ENCODE measurements around the gene ATXN2L. TPM values are rescaled to one million over a fixed set of nuclear protein-coding genes. Genes with fewer than 3 reads are reported as not detected.
"Not testable (repeated sequence)": the region's sequence is repeated elsewhere in the genome, so short reads cannot be mapped to it uniquely, and the experiment has no call there.

ATXN2L gene, protein sequence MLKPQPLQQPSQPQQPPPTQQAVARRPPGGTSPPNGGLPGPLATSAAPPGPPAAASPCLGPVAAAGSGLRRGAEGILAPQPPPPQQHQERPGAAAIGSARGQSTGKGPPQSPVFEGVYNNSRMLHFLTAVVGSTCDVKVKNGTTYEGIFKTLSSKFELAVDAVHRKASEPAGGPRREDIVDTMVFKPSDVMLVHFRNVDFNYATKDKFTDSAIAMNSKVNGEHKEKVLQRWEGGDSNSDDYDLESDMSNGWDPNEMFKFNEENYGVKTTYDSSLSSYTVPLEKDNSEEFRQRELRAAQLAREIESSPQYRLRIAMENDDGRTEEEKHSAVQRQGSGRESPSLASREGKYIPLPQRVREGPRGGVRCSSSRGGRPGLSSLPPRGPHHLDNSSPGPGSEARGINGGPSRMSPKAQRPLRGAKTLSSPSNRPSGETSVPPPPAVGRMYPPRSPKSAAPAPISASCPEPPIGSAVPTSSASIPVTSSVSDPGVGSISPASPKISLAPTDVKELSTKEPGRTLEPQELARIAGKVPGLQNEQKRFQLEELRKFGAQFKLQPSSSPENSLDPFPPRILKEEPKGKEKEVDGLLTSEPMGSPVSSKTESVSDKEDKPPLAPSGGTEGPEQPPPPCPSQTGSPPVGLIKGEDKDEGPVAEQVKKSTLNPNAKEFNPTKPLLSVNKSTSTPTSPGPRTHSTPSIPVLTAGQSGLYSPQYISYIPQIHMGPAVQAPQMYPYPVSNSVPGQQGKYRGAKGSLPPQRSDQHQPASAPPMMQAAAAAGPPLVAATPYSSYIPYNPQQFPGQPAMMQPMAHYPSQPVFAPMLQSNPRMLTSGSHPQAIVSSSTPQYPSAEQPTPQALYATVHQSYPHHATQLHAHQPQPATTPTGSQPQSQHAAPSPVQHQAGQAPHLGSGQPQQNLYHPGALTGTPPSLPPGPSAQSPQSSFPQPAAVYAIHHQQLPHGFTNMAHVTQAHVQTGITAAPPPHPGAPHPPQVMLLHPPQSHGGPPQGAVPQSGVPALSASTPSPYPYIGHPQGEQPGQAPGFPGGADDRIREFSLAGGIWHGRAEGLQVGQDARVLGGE
- total RNA-seq (ENCODE audit: insufficient read depth, low replicate concordance): 7.2 TPM

DNA sequence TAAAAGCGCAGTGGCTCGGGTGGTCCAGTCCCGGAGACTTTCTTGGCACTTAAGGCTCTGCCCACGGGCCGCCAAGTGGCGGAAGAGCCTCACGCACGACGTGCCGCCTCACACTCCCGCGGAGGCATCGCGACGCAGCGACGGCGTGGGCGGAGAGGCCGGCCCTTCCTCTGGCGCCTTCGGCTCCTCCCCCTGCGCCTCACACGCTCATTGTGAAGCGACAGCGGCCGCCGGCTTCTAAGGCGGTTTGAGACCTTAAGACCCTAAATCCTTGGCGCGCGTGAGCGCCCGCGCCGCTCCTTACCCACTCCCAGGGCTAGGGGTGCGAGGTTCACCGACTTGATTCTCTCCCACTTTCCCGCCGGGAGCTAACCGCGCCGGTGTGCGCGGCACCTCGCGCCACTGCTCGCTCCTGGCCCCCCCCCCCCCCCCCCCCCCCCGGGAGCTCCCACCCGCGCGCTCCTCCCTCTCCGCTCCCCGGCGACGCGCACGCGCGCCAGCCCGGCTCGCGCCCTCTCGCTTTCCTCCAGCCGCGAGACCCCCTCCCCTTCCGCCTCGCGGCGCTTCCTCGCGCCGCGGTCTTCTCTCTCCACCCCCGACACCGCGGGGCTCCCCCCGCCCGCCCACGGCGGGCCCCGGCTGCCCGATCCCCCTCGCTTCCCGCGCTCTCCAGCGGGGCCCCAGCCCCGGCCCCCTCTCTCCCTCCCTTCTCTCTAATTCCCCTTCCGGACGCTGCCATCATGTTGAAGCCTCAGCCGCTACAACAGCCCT is at the start of gene ATXN2L:
TSS of gene ATXN2L (plus strand) at position 480 of the 771 bp plus-strand sequence. CDS start at position 741, 261 bp downstream.
- DNase-seq (ENCODE audit: low spot score): peak; percentile 98

DNA sequence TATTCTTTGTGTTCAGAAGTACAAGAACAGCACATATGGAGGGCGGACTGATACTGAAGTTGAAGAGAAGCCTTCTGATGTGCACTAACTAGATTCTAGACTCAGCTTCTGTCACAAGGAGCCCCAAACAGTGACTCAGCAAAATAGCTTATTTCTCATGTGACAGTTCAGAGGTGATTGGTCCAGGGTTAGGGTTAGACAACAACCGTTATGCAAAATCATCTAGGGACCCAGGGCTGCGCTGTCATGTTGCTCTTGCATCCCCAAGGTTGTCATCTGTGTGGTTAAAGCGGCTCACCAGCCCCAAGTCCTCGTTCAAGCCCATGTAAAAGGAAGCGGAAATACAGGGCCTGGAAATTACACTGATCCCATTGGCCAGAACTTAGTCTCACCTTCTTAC is 41.1 kb upstream of the ATXN2L start:
- not testable (repeated sequence) for DNase-seq (ENCODE audit: low spot score)

DNA sequence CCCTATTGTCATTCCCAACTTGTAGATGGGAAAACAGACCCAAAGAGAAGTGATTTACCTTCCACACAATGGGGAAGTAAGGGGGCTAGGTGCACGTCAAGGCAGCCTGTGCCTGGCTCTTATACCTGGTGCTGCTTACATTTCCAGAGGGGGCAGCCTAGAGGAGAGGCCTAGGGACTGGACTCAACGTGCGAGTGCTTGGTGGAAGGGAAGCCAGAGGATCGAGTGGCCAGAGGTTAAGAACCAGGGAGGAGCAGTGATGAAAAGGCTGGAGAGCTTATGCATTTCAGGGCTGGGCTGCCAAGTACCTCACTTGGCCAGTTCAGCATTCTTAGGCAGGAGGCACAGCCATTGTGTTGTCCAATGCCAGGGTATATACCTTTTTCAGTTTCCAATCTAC is 40.4 kb upstream of the ATXN2L start:
- not testable (repeated sequence) for DNase-seq (ENCODE audit: low spot score)

DNA sequence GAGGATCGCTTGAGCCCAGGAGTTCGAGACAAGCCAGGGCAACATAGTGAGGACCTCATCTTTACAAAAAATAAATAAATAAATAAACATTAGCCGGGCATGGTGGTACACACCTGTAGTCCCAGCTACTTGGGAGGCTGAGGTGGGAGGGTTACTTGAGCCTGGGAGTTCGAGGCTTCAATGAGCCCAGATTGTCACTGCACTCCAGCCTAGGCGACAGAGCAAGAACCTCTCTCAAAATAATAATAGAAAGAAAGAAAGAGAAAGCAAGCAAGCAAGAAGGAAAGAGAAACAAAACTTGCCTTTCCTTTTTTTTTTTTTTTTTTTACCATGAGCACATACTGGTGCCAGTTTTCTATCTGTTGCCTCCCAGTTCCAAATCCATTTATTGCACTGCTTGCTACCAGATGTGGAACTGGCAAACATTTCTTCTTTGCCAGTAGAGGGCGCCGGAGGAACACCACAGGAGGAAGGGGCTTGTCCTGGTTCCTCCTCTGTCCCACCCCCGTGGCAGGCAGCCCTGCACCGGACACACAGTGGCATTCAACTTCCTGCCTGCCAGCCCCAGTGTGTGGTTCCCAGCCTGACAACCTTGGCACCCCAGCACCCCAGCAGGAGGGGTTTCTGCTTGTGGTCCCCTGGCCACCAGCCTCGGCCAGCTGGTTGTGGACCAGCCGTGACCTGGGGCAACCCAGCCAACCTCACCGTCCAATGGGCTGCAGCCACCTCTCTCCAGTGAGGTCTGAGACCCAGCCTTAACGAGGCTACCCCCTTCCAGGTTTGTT is 20.4 kb upstream of the ATXN2L start:
- DNase-seq (ENCODE audit: low spot score): peak; percentile 71

DNA sequence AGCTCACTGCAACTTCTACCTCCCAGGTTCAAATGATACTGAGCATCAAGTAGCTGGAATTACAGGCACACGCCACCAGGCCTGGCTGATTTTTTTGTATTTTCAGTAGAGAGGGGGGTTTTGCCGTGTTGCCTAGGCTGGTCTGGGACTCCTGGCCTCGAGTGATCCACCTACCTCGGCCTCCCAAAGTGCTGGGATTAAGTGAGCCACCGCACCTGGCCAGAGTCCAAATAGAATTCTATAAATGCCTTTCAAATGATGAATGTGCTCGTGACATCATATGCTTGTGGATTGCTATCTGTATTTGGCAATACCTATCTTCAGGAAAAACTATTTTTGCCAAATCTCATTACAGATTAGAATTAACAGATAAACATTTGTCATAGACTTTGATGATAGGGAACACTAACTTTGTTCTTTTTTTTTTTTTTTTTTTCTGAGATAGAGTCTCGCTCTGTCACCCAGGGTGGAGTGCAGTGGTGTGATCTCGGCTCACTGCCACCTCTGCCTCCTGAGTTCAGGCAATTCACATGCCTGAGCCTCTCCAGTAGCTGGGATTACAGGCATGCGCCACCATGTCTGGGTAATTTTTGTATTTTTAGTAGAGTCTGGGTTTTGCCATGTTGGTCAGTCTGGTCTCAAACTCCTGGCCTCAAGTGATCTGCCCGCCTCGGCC is 15.2 kb upstream of the ATXN2L start:
- DNase-seq (ENCODE audit: low spot score): not testable (repeated sequence)

DNA sequence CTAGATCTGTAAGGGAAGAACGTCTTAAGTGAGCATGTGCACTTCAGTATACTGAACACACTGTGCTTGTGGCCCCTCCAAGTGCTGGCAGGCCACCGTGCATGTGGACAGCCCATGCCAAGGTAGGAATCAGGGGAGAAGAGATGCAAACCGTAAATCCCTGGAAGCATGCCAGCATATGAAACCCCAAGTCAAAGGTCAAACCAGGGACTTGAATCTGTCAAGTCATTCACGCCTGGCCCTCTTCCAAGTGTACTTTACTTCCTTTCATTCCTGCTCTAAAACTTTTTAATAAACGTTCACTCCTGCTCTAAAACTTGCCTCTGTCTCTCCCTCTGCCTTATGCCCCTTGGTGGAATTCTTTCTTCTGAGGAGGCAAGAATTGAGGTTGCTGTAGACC is 2.8 kb upstream of the ATXN2L start:
- no peak for DNase-seq (ENCODE audit: low spot score)

DNA sequence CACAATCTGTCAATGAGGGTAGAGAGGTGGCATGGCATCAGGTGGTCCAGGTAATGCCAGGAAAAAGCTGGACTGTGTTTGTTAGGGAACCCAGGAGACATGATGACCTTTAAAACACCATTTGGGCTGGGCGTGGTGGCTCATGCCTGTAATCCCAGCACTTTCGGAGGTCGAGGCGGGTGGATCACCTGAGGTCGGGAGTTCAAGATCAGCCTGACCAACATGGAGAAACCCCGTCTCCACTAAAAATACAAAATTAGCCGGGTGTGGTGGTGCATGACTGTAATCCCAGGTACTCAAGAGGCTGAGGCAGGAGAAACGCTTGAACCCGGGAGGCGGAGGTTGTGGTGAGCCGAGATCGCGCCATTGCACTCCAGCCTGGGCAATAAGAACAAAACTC is 2.3 kb upstream of the ATXN2L start:
- DNase-seq (ENCODE audit: low spot score): not testable (repeated sequence)

DNA sequence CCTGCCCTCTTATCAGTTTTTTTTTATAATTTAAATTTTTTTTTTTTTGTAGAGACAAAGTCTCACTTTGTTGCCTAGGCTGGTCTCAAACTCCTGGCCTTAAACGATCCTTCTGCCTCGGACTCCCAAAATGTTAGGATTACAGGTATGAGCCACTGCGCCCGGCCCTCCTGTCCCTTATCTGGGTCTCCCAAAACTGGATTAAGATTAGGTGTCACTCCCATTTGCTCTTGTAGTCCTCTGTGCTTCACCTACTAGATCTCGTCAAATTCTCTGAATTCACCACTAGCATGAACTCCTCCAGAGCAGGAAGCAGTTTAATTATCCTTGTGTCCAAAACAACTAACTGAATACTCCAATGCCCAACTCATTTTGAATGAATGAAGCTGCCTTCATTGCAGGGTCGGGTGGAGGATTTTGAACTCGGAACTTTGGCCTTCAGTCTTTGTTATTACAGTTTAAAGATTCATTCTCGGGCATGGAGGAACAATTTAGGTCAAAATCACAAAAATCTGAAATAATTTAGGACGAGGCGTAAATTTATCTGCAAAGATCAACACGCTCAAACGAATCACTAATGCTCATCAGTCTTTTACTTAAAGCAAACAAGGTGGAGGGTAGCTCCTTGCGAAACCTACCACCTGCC is 802 bp upstream of the ATXN2L start:
- DNase-seq (ENCODE audit: low spot score): no peak

DNA sequence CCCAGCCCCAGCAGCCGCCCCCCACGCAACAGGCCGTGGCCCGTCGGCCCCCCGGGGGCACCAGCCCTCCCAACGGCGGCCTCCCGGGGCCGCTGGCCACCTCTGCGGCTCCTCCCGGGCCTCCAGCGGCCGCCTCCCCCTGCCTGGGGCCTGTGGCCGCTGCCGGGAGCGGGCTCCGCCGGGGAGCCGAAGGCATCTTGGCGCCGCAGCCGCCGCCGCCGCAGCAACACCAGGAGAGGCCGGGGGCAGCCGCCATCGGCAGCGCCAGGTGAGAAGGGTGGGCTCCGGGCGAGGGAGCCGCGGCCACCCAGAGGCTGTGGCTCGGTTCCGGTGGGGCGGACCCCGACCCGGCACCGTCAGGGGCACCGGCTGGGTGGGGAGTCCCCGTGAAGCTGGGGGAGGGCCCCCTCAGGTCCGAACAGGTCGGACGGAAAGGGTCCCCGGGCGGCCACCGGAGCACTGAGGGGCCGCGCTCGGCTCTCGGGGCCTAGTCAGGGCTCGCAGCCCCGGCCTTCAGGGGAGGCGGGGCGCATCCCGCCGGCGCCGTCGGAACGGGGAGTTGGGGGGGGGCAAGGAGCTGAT is 583 bp downstream of the ATXN2L start:
- no peak for DNase-seq (ENCODE audit: low spot score)

DNA sequence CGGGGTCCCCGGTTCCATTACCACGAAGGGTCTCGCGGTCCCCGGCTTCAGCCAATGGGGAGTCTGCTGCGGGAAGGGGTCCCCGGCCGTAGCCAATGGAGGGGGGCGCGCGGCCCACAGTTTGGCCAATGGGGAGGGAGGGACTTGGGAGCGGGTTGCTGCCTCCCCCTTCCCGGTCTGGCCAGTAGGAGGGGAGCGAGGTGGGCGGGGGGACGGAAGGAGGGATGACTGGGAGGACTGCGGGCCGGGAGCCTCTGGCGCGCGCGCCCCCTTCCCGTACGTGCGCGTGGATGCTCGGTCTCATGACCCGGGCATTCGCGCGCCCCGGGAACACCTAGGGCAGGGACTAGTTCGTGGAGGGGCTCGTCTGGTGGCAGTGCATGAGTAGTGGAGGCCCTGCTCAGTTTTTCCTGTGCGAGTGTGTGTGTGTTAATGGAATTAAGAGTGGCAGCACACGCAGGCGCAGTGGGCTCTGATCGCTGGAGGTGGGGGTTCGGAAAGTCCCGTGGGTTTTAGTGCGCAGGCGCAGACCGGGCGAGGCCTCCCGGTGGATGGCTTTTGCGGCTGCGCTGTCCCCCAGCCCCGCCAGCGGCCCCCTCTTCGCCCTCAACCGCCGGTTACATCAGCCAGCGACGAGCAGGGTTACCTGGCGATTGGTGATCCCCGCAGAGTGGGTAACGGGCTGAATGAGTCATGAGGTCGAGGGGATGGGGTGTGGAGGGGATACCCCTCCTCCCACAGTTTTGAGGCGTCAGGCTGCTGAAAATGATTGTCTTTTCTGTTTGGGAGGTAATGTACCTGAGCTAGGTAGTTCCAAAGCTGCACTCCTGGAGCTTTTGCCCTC is 1.3 kb downstream of the ATXN2L start:
- DNase-seq (ENCODE audit: low spot score): peak; percentile 99

DNA sequence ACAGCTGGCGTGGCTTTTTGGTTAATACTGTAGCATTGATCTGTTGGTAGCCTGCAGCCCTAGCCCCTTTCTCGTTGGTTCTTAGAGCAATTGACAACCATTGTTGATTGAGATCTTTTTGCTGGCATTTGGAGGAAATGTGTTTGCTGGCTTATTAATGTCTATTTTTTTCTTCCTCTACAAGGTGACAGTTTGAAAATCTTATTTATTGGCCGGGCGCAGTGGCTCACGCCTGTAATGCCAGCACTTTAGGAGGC is 1.8 kb downstream of the ATXN2L start:
- no peak for DNase-seq (ENCODE audit: low spot score)

DNA sequence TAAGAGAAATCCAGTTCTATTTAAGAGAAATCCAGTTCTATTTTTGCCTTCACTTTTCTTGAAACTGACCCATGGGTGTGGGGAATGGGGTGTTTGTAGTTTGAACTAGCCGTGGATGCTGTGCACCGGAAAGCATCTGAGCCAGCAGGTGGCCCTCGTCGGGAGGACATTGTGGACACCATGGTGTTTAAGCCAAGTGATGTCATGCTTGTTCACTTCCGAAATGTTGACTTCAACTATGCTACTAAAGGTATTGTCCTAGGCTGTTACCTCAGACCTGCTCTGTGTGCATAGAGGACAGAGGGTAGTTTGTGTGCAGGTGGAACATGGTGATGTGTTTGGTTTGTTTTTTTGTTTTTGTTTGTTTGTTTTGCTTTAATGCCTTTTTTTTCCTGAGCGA is 3.3 kb downstream of the ATXN2L start:
- no peak for DNase-seq (ENCODE audit: low spot score)

DNA sequence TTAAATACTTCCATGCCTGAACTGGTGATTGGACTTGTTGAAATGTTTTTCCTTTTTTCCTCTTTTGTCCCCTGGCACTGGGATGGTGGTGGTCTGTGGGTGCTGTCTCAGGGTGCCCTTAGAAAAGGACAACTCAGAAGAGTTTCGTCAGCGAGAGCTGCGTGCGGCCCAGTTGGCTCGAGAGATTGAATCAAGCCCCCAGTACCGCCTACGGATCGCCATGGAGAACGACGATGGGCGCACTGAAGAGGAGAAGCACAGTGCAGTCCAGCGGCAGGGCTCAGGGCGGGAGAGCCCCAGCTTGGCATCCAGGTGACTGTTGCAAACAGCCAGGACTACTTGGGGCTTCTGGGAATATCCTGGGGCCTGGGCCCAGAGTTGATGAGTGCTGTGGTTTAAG is 6.9 kb downstream of the ATXN2L start:
- no peak for DNase-seq (ENCODE audit: low spot score)

DNA sequence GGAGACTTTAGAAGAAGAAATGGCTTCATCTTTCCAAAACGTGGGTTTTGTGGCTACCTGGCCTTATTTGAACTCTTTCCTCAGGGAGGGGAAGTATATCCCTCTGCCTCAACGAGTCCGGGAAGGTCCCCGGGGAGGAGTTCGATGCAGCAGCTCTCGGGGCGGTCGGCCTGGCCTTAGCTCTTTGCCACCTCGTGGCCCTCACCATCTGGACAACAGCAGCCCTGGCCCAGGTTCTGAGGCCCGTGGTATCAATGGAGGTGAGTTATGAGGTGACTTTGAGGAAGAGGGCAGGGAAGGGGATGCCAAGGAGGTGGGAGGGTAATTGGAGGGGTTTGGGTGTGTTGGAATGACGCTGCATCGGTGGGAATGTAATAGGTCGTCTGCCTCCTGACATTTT is 7.7 kb downstream of the ATXN2L start:
- DNase-seq (ENCODE audit: low spot score): no peak

DNA sequence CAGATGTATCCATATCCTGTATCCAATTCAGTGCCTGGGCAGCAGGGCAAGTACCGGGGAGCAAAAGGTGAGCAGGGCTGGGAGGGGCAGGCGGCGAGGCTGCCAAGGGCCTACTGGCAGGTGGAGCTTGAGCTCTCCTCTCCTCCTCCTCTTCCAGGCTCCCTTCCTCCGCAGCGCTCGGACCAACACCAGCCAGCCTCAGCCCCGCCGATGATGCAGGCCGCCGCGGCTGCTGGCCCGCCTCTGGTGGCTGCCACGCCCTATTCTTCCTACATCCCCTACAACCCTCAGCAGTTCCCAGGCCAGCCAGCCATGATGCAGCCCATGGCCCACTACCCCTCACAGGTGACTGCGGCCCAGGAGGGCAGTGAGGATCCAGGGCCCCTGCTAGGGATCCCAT is 11.6 kb downstream of the ATXN2L start:
- DNase-seq (ENCODE audit: low spot score): no peak

DNA sequence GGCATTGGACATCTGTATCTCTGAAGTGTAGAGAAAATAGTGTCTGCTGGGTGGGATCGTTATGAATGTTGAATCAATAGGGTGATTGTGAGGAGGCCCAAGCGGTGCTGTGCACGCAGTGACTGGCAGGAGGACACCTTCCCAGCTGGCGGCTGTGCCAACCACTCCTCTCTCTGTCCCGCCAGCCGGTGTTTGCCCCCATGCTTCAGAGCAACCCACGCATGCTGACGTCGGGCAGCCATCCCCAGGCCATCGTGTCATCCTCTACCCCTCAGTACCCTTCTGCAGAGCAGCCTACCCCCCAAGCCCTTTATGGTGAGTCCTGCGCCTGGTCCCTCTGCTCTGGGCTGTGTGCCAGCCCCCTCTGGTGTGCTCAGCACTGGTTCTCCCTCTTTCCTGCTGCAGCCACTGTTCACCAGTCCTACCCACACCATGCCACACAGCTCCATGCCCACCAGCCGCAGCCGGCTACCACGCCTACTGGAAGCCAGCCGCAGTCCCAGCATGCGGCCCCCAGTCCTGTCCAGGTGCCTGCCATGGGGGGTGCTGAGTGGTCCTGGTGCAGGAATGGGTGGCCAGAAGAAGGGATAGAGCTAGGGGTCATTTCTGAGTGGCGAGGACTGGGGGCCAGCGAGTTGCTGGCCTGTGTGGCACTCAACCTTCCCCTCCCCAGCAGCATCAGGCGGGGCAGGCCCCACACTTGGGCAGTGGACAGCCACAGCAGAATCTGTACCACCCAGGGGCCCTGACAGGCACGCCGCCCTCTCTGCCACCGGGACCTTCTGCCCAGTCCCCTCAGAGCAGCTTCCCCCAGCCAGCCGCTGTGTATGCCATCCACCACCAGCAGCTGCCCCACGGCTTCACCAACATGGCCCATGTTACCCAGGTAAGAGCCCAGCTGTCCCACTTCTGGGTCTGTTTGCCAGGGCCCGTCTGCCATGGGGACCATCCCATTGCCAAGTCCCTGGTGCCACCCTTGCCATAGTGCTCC is 12.4 kb downstream of the ATXN2L start:
- no peak for DNase-seq (ENCODE audit: low spot score)
